ENCODE results near the gene CD8B.

DNA sequence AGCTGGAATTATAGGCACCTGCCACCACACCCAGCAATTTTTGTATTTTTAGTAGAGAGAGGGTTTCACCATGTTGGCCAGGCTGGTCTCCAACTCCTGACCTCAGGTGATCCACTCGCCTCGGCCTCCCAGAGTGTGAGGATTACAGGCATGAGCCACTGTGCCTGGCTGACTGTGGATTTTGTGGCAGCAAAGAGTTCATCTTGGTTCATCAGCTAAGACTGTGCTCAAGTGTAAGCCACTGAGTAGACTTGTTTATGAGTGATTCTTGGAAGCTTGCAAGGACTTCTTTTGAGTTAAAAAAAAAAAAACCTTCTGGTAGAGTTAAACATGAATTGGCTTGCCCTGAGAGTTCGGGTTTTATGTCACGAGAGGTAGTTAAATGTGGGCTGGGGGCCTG lies 34.7 kb downstream of the CD8B start:
- TF ChIP-seq, protein P1, sequence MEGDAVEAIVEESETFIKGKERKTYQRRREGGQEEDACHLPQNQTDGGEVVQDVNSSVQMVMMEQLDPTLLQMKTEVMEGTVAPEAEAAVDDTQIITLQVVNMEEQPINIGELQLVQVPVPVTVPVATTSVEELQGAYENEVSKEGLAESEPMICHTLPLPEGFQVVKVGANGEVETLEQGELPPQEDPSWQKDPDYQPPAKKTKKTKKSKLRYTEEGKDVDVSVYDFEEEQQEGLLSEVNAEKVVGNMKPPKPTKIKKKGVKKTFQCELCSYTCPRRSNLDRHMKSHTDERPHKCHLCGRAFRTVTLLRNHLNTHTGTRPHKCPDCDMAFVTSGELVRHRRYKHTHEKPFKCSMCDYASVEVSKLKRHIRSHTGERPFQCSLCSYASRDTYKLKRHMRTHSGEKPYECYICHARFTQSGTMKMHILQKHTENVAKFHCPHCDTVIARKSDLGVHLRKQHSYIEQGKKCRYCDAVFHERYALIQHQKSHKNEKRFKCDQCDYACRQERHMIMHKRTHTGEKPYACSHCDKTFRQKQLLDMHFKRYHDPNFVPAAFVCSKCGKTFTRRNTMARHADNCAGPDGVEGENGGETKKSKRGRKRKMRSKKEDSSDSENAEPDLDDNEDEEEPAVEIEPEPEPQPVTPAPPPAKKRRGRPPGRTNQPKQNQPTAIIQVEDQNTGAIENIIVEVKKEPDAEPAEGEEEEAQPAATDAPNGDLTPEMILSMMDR (IDR thresholded peaks at IDR 0.05) = no peak
- no peak for TF ChIP-seq POLR2A (IDR thresholded peaks at IDR 0.05)
